Right lobe of liver (tissue), 4 donors: ENCODE results near the gene SYNGAP1.

Source experiments
- POLR2A ChIP-seq: fragments of 450-650 bp; IDR thresholded peaks from one replicate; pipeline ENCODE4 v1.6.1; 2017; ENCODE audit warnings: antibody characterized with exemption, mild to moderate bottlenecking
- TF ChIP-seq, protein P1 (sequence below), 4 donors: fragments of 200-600 bp in 3 of 4; fragments of 450-650 bp in 1 of 4; IDR thresholded peaks; one replicate each; pipeline versions ENCODE4 v1.5.1 to v1.8.0; 2016 to 2022; ENCODE audit warnings: antibody characterized with exemption in 4 of 4, mild to moderate bottlenecking in 2 of 4
- donor health status: DM: no; HTN: no; CAD: no.
- donor health status: DM: no; HTN: no; CAD: no.
- donor health status: DM: no; HTN: yes; CAD: no.

DNA sequence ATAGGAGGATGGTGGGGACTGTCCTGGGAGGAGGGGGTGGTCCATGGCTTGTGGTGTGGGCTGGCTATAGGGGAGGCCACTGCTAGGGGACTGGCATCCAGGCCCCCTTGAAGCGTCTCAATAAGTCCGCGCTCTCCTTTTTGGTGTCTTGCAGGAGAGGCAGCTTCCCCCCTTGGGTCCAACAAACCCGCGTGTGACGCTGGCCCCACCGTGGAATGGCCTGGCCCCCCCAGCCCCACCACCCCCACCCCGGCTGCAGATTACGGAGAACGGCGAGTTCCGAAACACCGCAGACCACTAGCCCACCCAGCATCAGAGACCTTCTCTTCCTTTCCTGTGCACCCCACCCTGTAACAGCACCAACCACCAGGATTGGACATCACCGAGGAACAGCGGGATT lies 31.7 kb downstream of the SYNGAP1 start:
- TF ChIP-seq, protein P1, sequence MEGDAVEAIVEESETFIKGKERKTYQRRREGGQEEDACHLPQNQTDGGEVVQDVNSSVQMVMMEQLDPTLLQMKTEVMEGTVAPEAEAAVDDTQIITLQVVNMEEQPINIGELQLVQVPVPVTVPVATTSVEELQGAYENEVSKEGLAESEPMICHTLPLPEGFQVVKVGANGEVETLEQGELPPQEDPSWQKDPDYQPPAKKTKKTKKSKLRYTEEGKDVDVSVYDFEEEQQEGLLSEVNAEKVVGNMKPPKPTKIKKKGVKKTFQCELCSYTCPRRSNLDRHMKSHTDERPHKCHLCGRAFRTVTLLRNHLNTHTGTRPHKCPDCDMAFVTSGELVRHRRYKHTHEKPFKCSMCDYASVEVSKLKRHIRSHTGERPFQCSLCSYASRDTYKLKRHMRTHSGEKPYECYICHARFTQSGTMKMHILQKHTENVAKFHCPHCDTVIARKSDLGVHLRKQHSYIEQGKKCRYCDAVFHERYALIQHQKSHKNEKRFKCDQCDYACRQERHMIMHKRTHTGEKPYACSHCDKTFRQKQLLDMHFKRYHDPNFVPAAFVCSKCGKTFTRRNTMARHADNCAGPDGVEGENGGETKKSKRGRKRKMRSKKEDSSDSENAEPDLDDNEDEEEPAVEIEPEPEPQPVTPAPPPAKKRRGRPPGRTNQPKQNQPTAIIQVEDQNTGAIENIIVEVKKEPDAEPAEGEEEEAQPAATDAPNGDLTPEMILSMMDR (IDR thresholded peaks at IDR 0.05): no peak
- no peak for TF ChIP-seq POLR2A
